Stimulated activated CD4-positive, alpha-beta T cell treated with anti-CD3 and anti-CD28 coated beads, Interleukin-1b, Interleukin-23, amount 100 ng/mL, for 48 hours (primary cell): ENCODE results near the gene SPCS3.

Experiments
- DNase-seq: peaks from one replicate; pipeline ENCODE4 v3.0.0-alpha.2; 2020

SPCS3 gene

GRCh38 chr4:176354884-176355283, 35.1 kb downstream of the SPCS3 start:
- DNase-seq = no peak

GRCh38 chr4:176357359-176358082, 37.8 kb downstream of the SPCS3 start:
- DNase-seq = no peak

- DNase-seq = no peak
These were observed 38.3 kb downstream of the SPCS3 start for GRCh38 chr4:176358083-176358469.

GRCh38 chr4:176359590-176359989, 39.8 kb downstream of the SPCS3 start:
- DNase-seq = no peak

- no peak for DNase-seq
These were observed 40.7 kb downstream of the SPCS3 start for GRCh38 chr4:176360446-176360845.

- no peak for DNase-seq
These were observed 43.3 kb downstream of the SPCS3 start for GRCh38 chr4:176363072-176363471.

GRCh38 chr4:176367771-176368465, 48.2 kb downstream of the SPCS3 start:
- no peak for DNase-seq

GRCh38 chr4:176376032-176376614, 56.4 kb downstream of the SPCS3 start:
- DNase-seq = no peak

GRCh38 chr4:176377780-176378179, 58.0 kb downstream of the SPCS3 start:
- DNase-seq = no peak

- DNase-seq = no peak
These were observed 60.8 kb downstream of the SPCS3 start for GRCh38 chr4:176380352-176381157.
